GM12892 (cell line): Measurements from ENCODE around the gene BANP.

Experiments used
- POLR2A ChIP-seq: IDR thresholded peaks from 2 replicates; pipeline ENCODE4 v1.6.1; 2011; ENCODE audit warnings: low read depth, low read length, control low read depth
- POLR2AphosphoS5 ChIP-seq: IDR thresholded peaks from 2 replicates; pipeline ENCODE4 v1.6.1; 2011; ENCODE audit warnings: low read depth, low read length, control low read depth

DNA sequence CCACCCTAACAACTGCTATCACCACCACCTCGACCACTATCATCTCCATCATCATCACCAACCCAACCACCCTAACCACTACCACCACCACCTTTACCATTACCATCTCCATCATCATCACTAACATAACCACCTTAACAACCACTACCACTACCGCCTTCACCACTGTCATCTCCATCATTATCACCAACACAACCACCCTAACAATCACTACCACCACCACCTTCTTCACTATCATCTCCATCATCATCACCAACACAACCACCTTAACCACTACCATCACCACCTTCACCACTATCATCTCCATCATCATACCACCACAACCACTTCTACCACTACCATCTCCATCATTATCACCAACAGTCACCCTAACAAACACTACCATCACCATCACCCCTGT, 101.4 kb downstream of the BANP start:
- TF ChIP-seq POLR2A = no peak
- no peak for TF ChIP-seq POLR2AphosphoS5
